Measurements from ENCODE around the gene ANKRD11. TPM values are rescaled to one million over a fixed set of nuclear protein-coding genes. Genes with fewer than 3 reads are reported as not detected.

ANKRD11 gene
- total RNA-seq, 1 donor from 2014 or later, result 165 TPM

DNA sequence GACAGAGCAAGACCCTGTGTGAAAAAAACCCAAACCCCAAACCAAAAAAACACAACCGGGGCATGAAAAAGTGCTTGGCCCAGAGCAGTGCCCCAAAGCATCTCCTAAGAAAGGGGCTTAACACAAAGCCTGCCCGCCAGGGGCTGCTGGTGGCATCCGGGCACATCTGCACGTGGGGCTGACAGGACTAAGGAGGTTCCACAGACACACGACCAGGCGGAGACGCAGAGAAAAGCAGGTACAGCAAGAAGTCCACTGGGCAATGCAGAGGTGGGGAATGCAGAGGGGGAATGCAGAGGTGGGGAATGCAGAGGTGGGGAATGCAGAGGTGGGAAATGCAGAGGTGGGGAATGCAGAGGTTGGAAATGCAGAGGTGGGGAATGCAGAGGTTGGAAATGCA is 163.6 kb downstream of the ANKRD11 start:
- TF ChIP-seq, protein P1, sequence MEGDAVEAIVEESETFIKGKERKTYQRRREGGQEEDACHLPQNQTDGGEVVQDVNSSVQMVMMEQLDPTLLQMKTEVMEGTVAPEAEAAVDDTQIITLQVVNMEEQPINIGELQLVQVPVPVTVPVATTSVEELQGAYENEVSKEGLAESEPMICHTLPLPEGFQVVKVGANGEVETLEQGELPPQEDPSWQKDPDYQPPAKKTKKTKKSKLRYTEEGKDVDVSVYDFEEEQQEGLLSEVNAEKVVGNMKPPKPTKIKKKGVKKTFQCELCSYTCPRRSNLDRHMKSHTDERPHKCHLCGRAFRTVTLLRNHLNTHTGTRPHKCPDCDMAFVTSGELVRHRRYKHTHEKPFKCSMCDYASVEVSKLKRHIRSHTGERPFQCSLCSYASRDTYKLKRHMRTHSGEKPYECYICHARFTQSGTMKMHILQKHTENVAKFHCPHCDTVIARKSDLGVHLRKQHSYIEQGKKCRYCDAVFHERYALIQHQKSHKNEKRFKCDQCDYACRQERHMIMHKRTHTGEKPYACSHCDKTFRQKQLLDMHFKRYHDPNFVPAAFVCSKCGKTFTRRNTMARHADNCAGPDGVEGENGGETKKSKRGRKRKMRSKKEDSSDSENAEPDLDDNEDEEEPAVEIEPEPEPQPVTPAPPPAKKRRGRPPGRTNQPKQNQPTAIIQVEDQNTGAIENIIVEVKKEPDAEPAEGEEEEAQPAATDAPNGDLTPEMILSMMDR (IDR thresholded peaks at IDR 0.05; ENCODE audit: unreplicated experiment), result no peak
- Mint-ChIP-seq H3K4me1 (ENCODE audit: unreplicated experiment) (peaks cover 75% of the 10 kb centered on the region), H3K27ac (ENCODE audit: unreplicated experiment) (peak overlapping the region; percentile 68), H3K9me3 (ENCODE audit: unreplicated experiment) (no peaks in the 10 kb centered on the region), H3K27me3 (ENCODE audit: unreplicated experiment) (peaks cover 27% of the 10 kb centered on the region), H3K4me3 (ENCODE audit: unreplicated experiment) (peak overlapping the region; percentile 47), H3K36me3 (ENCODE audit: low read depth, unreplicated experiment) (peaks cover 19% of the 10 kb centered on the region)
- no peak for DNase-seq (ENCODE audit: low spot score)

DNA sequence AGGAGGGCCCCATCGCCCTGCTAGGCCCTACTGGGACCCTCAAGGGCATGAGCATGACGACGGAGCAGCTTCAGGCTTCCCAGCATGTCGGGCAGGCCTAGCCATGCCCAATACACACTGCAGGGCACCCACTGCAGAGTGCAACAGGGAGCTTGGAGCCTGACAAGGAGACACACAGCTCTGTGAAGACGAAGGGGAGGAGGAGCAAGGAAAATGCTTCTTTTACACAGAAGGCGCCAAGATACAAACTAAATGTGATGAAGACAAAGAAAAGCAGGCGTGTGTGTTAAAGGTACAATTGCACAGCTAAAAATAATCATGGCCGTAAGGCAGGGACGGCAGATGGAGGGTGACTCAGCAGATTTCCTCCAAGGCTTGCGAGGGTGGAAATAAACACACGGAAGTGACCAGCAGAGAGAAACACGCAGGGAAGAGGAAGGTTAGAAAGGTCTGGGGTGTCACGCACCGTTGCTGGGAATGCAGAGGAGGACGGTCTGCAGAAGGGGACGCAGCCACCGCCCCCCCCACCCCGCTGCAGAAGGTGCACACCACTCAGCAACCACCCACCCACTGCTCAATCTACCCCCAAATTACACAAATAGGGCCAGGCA is 164.4 kb downstream of the ANKRD11 start:
- Mint-ChIP-seq H3K27ac (ENCODE audit: unreplicated experiment) (peak overlapping the region; percentile 61), H3K27me3 (ENCODE audit: unreplicated experiment) (peaks cover 28% of the 10 kb centered on the region), H3K9me3 (ENCODE audit: unreplicated experiment) (no peaks in the 10 kb centered on the region), H3K4me3 (ENCODE audit: unreplicated experiment) (no peak overlapping the region), H3K4me1 (ENCODE audit: unreplicated experiment) (peaks cover 73% of the 10 kb centered on the region), H3K36me3 (ENCODE audit: low read depth, unreplicated experiment) (peaks cover 19% of the 10 kb centered on the region)
- TF ChIP-seq, protein P1 (IDR thresholded peaks at IDR 0.05; ENCODE audit: unreplicated experiment), result no peak
- no peak for DNase-seq (ENCODE audit: low spot score)

DNA sequence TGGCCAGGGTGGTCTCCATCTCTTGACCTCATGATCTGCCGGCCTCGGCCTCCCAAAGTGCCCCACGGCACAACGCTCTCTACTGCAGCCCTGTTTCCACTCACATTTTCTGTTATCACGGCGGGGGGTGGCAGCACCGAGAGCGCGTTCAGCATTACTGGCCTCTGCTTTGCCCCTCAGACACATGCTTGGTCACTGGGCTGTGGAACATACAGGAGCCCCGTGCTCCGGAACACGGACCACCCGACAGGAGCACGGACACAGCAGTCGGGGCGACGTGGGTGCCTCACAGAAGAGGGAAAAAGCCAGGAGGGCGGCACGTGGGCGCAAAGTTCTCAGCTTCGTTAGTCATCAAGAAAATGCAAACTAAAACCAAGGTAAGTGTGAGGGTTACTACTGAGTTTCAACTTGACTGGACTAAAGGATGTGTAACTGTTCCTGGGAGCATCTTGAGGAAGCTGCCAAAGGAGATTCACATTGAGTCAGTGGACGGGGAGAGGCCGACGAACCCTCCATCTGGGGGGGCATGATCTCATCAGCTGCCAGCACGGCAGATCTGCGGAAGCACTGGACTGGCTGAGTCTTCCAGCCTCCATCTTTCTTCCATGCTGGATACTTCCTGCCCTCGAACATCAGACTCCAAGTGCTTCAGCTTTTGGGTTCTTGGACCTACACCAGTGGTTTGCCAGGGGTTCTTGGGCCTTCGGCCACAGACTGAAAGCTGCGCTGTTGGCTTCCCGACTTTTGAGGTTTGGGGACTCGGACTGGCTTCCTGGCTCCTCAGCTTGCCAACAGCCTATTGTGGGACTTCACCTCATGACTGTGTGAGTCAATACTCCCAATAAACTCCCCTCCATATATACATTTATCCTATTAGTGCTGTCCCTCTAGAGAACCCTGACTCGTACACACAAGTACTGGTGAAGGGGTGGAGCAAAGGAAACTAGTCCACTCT is 166.0 kb downstream of the ANKRD11 start:
- TF ChIP-seq, protein P1 (IDR thresholded peaks at IDR 0.05; ENCODE audit: unreplicated experiment), result no peak
- no peaks in the 10 kb centered on the region for H3K9me3 Mint-ChIP-seq (ENCODE audit: unreplicated experiment)
- no peak for DNase-seq (ENCODE audit: low spot score)
- H3K27ac Mint-ChIP-seq (ENCODE audit: unreplicated experiment), result peak overlapping the region; percentile 61
- H3K4me1 Mint-ChIP-seq (ENCODE audit: unreplicated experiment), result peaks cover 82% of the 10 kb centered on the region
- H3K36me3 Mint-ChIP-seq (ENCODE audit: low read depth, unreplicated experiment), result peaks cover 19% of the 10 kb centered on the region
- H3K4me3 Mint-ChIP-seq (ENCODE audit: unreplicated experiment), result peak overlapping the region; percentile 84
- H3K27me3 Mint-ChIP-seq (ENCODE audit: unreplicated experiment), result peaks cover 34% of the 10 kb centered on the region

DNA sequence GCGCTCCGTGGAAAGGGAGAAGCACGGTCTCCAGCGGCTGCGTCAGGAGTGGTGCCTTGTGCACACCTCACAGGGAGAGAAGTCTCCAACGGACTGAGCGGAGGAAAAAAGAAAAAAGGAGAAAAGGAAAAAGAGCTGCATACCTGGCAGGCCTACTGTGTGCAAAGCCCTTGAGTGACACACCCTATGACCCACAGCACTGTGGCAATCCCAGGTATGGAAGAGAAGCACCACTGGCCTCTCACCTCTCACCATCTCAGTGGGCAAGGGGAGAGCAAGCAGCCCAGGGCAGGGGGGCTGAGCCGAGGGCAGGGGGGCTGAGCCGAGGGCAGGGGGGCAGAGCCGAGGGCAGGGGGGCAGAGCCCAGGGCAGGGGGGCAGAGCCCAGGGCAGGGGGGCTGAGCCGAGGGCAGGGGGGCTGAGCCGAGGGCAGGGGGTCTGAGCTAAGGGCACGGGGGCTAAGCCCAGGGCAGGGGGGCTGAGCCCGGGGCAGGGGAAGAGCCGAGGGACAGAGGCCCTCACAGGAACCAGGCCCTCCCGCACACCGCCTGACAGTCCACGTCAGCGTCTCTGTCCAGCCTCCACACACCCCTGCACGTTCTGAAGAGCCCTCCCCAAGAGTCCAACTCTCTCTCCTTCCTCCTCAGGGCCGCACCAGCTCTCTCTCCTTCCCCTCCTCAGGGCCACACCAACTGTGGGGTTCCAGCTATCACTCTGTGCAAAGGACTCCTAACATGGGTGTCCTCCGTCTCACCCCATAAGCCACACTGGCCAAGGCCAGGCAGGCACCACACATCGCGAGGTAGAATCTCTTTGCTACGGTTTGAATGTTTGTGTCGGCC is 167.0 kb downstream of the ANKRD11 start:
- H3K27me3 Mint-ChIP-seq (ENCODE audit: unreplicated experiment), result peaks cover 42% of the 10 kb centered on the region
- H3K4me3 Mint-ChIP-seq (ENCODE audit: unreplicated experiment), result peak overlapping the region; percentile 84
- TF ChIP-seq, protein P1 (IDR thresholded peaks at IDR 0.05; ENCODE audit: unreplicated experiment), result no peak
- peaks cover 83% of the 10 kb centered on the region for H3K4me1 Mint-ChIP-seq (ENCODE audit: unreplicated experiment)
- H3K9me3 Mint-ChIP-seq (ENCODE audit: unreplicated experiment), result no peaks in the 10 kb centered on the region
- peaks cover 24% of the 10 kb centered on the region for H3K36me3 Mint-ChIP-seq (ENCODE audit: low read depth, unreplicated experiment)
- DNase-seq (ENCODE audit: low spot score), result no peak
- H3K27ac Mint-ChIP-seq (ENCODE audit: unreplicated experiment), result peak overlapping the region; percentile 61
